ENCODE results near the gene GMEB1.
"Not testable (repeated sequence)": the region's sequence is repeated elsewhere in the genome, so short reads cannot be mapped to it uniquely, and the experiment has no call there.

Gene GMEB1

DNA sequence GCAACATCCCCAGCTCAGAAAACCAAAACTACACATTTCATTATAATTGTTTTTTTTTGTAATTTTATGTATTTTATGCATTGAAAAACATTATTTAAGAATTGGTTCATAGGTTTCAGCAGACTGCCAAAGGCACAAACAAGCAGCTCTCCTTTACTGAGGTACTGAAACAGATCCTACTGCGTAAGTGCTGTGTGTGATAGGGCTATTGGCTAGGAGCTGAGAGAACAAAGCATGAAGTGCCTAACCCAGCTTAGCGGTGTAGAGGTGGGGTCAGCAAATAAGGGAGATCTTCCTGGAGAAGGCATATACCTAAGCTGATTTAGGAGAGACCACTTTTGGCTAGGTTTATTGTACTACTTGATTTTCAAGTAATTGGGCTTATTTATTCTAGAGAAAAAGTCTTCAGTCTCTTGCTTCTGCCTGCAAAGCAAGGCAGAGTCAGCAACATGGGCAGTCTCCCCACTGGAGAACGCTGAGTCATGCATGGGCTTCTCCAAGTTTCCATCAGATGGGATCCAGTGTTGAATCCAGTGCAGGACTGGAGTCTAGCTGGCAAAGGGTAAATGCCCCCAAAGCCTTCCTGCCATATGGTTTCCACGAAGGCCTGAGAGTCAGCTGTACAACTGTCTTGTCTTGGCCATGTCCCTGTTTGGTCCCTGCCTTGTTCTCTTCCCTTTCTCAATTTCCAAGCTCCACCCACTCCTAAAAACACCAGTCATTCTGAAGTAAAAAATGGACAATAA is 50.2 kb downstream of the GMEB1 start:
- no peak overlapping the region for H3K27ac ChIP-seq (ENCODE audit: low read length)

DNA sequence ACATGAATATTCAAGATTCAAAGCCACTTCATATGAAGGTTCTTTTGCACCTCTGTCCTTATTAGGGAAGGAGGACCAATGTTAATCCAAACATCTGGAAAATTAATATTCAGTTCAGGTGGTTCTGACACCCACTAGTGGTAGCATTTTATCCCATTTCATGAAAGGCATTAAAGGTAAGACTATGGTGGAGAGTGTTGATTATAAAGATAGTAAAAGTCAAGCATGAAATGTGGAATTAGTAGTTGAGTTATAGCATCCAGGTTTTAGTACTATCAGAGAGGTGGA is 50.7 kb downstream of the GMEB1 start:
- Histone ChIP-seq H4K20me1 (ENCODE audit: insufficient read depth, low read length) (no peaks in the 10 kb centered on the region), H3K79me2 (ENCODE audit: insufficient read depth, low read length) (no peaks in the 10 kb centered on the region), H3K4me3 (ENCODE audit: low read depth in 1 of 2, low read length in 2 of 2) (no peak overlapping the region), H3K9ac (ENCODE audit: low read depth, low read length) (no peak overlapping the region), H2AFZ (ENCODE audit: low read depth, low read length) (no peak overlapping the region), H3K4me2 (ENCODE audit: insufficient read depth, low read length) (no peak overlapping the region), H3K36me3 (ENCODE audit: insufficient read depth, low read length) (peaks cover 9% of the 10 kb centered on the region), H3K27ac (ENCODE audit: low read length) (no peak overlapping the region), H3K9me3 (ENCODE audit: insufficient read depth, low read length, severe bottlenecking) (no peaks in the 10 kb centered on the region), H3K4me1 (ENCODE audit: insufficient read depth, low read length) (no peaks in the 10 kb centered on the region), H3K27me3 (ENCODE audit: insufficient read depth, low read length, poor library complexity) (no peaks in the 10 kb centered on the region)
- TF ChIP-seq EZH2 (IDR thresholded peaks at IDR 0.05; ENCODE audit: borderline replicate concordance, low read depth, low read length, severe bottlenecking) = no peak
- TF ChIP-seq CTCF (IDR thresholded peaks at IDR 0.05; ENCODE audit: borderline replicate concordance, extremely low read depth, low read length, poor library complexity, severe bottlenecking) = no peak
- DNase-seq = no peak
- no peak for ATAC-seq (ENCODE audit: insufficient read depth, low read depth)

More for the DNA sequence above, 50.2 kb downstream of the GMEB1 start:
- H3K4me2 ChIP-seq (ENCODE audit: insufficient read depth, low read length) = no peak overlapping the region
- H3K27me3 ChIP-seq (ENCODE audit: insufficient read depth, low read length, poor library complexity) = no peaks in the 10 kb centered on the region
- H3K36me3 ChIP-seq (ENCODE audit: insufficient read depth, low read length) = peaks cover 14% of the 10 kb centered on the region
- no peaks in the 10 kb centered on the region for H4K20me1 ChIP-seq (ENCODE audit: insufficient read depth, low read length)
- TF ChIP-seq CTCF (IDR thresholded peaks at IDR 0.05; ENCODE audit: borderline replicate concordance, extremely low read depth, low read length, poor library complexity, severe bottlenecking) (no peak), EZH2 (IDR thresholded peaks at IDR 0.05; ENCODE audit: borderline replicate concordance, low read depth, low read length, severe bottlenecking) (no peak)
- H3K9ac ChIP-seq (ENCODE audit: low read depth, low read length) = no peak overlapping the region
- no peaks in the 10 kb centered on the region for H3K4me1 ChIP-seq (ENCODE audit: insufficient read depth, low read length)
- H3K4me3 ChIP-seq (ENCODE audit: low read depth in 1 of 2, low read length in 2 of 2) = no peak overlapping the region
- no peak for ATAC-seq (ENCODE audit: insufficient read depth, low read depth)
- DNase-seq = no peak
- H3K9me3 ChIP-seq (ENCODE audit: insufficient read depth, low read length, severe bottlenecking) = no peaks in the 10 kb centered on the region
- H3K79me2 ChIP-seq (ENCODE audit: insufficient read depth, low read length) = no peaks in the 10 kb centered on the region
- H2AFZ ChIP-seq (ENCODE audit: low read depth, low read length) = no peak overlapping the region

DNA sequence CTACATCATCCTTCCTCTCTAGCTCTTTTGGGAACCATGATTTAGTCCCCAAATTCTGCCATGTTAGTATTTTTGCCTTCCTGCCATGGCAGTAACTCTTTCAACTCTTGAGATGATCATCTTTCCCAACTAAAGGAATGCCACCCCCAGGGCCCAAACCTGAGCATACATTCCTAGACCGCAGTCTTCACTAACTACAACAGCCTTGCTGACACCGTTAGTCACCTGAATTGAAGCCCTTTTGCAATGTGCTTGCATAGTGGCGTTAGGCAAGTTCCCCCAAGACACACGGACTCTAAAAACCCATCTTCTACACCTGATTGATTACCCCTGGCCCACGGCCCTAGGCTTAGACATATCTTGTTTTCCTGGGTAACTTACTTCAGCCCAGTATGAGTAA is 51.8 kb downstream of the GMEB1 start:
- Histone ChIP-seq H3K9ac (ENCODE audit: low read depth, low read length) (no peak overlapping the region), H3K9me3 (ENCODE audit: insufficient read depth, low read length, severe bottlenecking) (no peaks in the 10 kb centered on the region), H3K4me2 (ENCODE audit: insufficient read depth, low read length) (no peak overlapping the region), H3K27me3 (ENCODE audit: insufficient read depth, low read length, poor library complexity) (no peaks in the 10 kb centered on the region), H2AFZ (ENCODE audit: low read depth, low read length) (no peak overlapping the region), H4K20me1 (ENCODE audit: insufficient read depth, low read length) (no peaks in the 10 kb centered on the region), H3K36me3 (ENCODE audit: insufficient read depth, low read length) (no peaks in the 10 kb centered on the region; the same call in 1 of the 2 replicates), H3K79me2 (ENCODE audit: insufficient read depth, low read length) (no peaks in the 10 kb centered on the region), H3K4me1 (ENCODE audit: insufficient read depth, low read length) (no peaks in the 10 kb centered on the region), H3K27ac (ENCODE audit: low read length) (no peak overlapping the region), H3K4me3 (ENCODE audit: low read depth in 1 of 2, low read length in 2 of 2) (no peak overlapping the region)
- DNase-seq (no peak), ATAC-seq (ENCODE audit: insufficient read depth, low read depth) (no peak)
- TF ChIP-seq CTCF (IDR thresholded peaks at IDR 0.05; ENCODE audit: borderline replicate concordance, extremely low read depth, low read length, poor library complexity, severe bottlenecking) = no peak
- TF ChIP-seq EZH2 (IDR thresholded peaks at IDR 0.05; ENCODE audit: borderline replicate concordance, low read depth, low read length, severe bottlenecking) = no peak

- not testable (repeated sequence) for H3K27me3 ChIP-seq (ENCODE audit: insufficient read depth, low read length, poor library complexity); ATAC-seq (ENCODE audit: insufficient read depth, low read depth); H3K4me2 ChIP-seq (ENCODE audit: insufficient read depth, low read length); H3K79me2 ChIP-seq (ENCODE audit: insufficient read depth, low read length); H3K4me1 ChIP-seq (ENCODE audit: insufficient read depth, low read length); H3K9me3 ChIP-seq (ENCODE audit: insufficient read depth, low read length, severe bottlenecking); H4K20me1 ChIP-seq (ENCODE audit: insufficient read depth, low read length); H3K36me3 ChIP-seq (ENCODE audit: insufficient read depth, low read length); H3K9ac ChIP-seq (ENCODE audit: low read depth, low read length); H3K4me3 ChIP-seq (ENCODE audit: low read depth in 1 of 2, low read length in 2 of 2); H3K27ac ChIP-seq (ENCODE audit: low read length); H2AFZ ChIP-seq (ENCODE audit: low read depth, low read length); DNase-seq
Observed at GRCh38 chr1:28721927-28722326, 53.3 kb downstream of the GMEB1 start.

DNA sequence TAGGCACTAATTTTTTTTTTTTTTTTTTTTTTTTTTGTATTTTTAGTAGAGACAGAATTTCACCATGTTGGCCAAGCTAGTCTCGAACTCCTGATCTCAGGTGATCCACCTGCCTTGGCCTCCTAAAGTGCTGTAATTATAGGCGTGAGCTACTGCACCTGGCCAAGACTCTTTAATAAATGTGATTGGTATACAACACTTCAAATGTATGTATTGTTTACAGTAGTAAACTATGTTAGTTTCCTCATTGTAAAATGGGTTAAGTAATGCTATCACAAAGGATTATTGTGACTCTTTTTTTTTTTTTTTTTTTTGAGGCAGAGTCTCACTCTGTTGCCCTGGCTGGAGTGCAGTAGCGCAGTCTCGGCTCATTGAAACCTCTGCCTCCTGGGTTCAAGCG is 56.8 kb downstream of the GMEB1 start:
- not testable (repeated sequence) for H3K9me3 ChIP-seq (ENCODE audit: insufficient read depth, low read length, severe bottlenecking); H3K36me3 ChIP-seq (ENCODE audit: insufficient read depth, low read length); ATAC-seq (ENCODE audit: insufficient read depth, low read depth); H3K4me3 ChIP-seq (ENCODE audit: low read depth in 1 of 2, low read length in 2 of 2); H3K9ac ChIP-seq (ENCODE audit: low read depth, low read length); H3K27me3 ChIP-seq (ENCODE audit: insufficient read depth, low read length, poor library complexity); DNase-seq; H3K27ac ChIP-seq (ENCODE audit: low read length); H2AFZ ChIP-seq (ENCODE audit: low read depth, low read length); H3K4me2 ChIP-seq (ENCODE audit: insufficient read depth, low read length); H3K79me2 ChIP-seq (ENCODE audit: insufficient read depth, low read length); H3K4me1 ChIP-seq (ENCODE audit: insufficient read depth, low read length); H4K20me1 ChIP-seq (ENCODE audit: insufficient read depth, low read length)
